ENCODE data around the gene TFAP2E. TPM values are rescaled to one million over a fixed set of nuclear protein-coding genes. Genes with fewer than 3 reads are reported as not detected.

Gene TFAP2E
- total and polyA plus RNA-seq, 4 donors = 0.07 to 0.21 (median 0.09) TPM

DNA sequence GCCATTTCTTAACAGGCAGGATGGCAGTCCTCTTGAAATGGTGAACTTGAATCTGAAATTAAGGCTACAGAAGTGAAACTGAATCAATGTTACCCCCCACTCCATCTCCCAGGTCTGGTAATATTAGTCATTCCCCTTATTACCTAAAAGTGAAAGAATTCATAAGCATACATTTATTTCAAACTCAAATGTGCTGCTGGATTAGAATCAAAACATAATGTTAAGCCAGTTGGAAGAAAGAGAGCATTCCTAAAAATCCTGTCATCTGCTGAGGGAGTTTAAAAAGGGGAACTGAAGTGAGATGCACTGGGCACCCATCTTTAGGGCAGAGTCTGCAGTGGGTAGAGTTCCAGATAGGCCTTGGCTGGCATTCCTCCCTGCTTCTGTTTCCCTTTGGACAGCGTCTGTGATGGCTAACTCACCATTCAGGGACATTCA is 33.3 kb upstream of the TFAP2E start:
- 39% methylated on average over 1 of the region's 1 CpG for WGBS
- no peak overlapping the region for H3K4me3 ChIP-seq (ENCODE audit: low read depth in 1 of 3, low read length in 3 of 3)
- H3K27ac ChIP-seq (ENCODE audit: low read depth in 1 of 2, low read length in 2 of 2) = no peak overlapping the region
- TF ChIP-seq TAF1 (conservative IDR thresholded peaks at IDR 0.05) (no peak), EGR1 (IDR thresholded peaks at IDR 0.05; ENCODE audit: low read depth in 2 of 2) (no peak), RXRA (IDR thresholded peaks at IDR 0.05) (no peak), FOXA1 (IDR thresholded peaks at IDR 0.05) (no peak), ATF3 (IDR thresholded peaks at IDR 0.05) (no peak), CTCF (IDR thresholded peaks at IDR 0.05; ENCODE audit: low read depth, low read length, missing input control) (no peak), YY1 (IDR thresholded peaks at IDR 0.05) (no peak), SP1 (IDR thresholded peaks at IDR 0.05) (no peak), HNF4G (IDR thresholded peaks at IDR 0.05) (no peak), ZBTB33 (IDR thresholded peaks at IDR 0.05) (no peak)
- TF ChIP-seq, protein P1, sequence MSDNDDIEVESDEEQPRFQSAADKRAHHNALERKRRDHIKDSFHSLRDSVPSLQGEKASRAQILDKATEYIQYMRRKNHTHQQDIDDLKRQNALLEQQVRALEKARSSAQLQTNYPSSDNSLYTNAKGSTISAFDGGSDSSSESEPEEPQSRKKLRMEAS (IDR thresholded peaks at IDR 0.05) = no peak
- peaks cover 0 to 14% (median 5%) of the 10 kb centered on the region in 4 donors for H3K4me1 ChIP-seq (ENCODE audit: control insufficient read depth in 4 of 4, insufficient read depth in 4 of 4, low read length in 3 of 4)
- H3K27me3 ChIP-seq (ENCODE audit: control insufficient read depth in 4 of 4, insufficient read depth in 4 of 4, low read length in 3 of 4) = no peaks in the 10 kb centered on the region
- DNase-seq (ENCODE audit: low spot score) = no peak
- no peak overlapping the region for H3K9ac ChIP-seq (ENCODE audit: low read depth in 1 of 2, low read length in 2 of 2)
- H3K9me3 ChIP-seq (ENCODE audit: control insufficient read depth in 4 of 4, low read length in 3 of 4) = no peaks in the 10 kb centered on the region
- H3K36me3 ChIP-seq (ENCODE audit: control insufficient read depth in 4 of 4, insufficient read depth in 3 of 4, low read depth in 1 of 4, low read length in 3 of 4) = peaks cover 0 to 4% (median 1%) of the 10 kb centered on the region in 4 donors

DNA sequence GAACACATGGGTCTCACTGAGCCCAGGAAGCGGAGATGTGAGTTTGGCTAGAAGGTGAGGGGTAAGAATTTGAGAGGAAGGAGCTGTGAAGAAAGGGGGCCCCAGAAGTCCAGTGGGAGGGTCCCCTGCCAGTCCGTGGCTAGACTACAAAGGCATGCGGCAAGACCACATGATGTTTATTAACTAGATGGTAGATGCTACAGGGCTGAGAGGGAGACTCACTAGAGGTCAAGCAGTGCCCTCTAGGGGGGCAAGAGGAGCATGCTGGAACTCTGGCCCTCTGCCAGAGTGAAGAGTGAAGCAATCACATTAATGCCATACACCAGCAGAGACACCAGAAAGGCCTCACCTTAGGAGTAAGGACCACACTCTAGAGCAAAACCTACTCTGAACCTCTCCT is 28.1 kb upstream of the TFAP2E start:
- Histone ChIP-seq H3K9ac (ENCODE audit: low read depth in 1 of 2, low read length in 2 of 2) (no peak overlapping the region), H3K4me1 (ENCODE audit: control insufficient read depth in 4 of 4, insufficient read depth in 4 of 4, low read length in 3 of 4) (peaks cover 0 to 10% (median 6%) of the 10 kb centered on the region in 4 donors), H3K27ac (ENCODE audit: low read depth in 1 of 2, low read length in 2 of 2) (no peak overlapping the region), H3K36me3 (ENCODE audit: control insufficient read depth in 4 of 4, insufficient read depth in 3 of 4, low read depth in 1 of 4, low read length in 3 of 4) (peaks cover 1 to 12% (median 5%) of the 10 kb centered on the region in 4 donors), H3K27me3 (ENCODE audit: control insufficient read depth in 4 of 4, insufficient read depth in 4 of 4, low read length in 3 of 4) (no peaks in the 10 kb centered on the region), H3K4me3 (ENCODE audit: low read depth in 1 of 3, low read length in 3 of 3) (no peak overlapping the region), H3K9me3 (ENCODE audit: control insufficient read depth in 4 of 4, low read length in 3 of 4) (no peaks in the 10 kb centered on the region)
- DNase-seq (ENCODE audit: low spot score) = peak; percentile 71
- TF ChIP-seq ATF3 (IDR thresholded peaks at IDR 0.05) = no peak
- no peak for TF ChIP-seq GABPA (IDR thresholded peaks at IDR 0.05 in 1 of 2, conservative IDR thresholded peaks at IDR 0.05 in 1 of 2)
- TF ChIP-seq RXRA (IDR thresholded peaks at IDR 0.05) = peak in 1 of 2 donors; percentile 39
- TF ChIP-seq YY1 (IDR thresholded peaks at IDR 0.05) = no peak
- TF ChIP-seq CTCF (IDR thresholded peaks at IDR 0.05; ENCODE audit: low read depth, low read length, missing input control) = peak; percentile 42
- peak; percentile 45 for TF ChIP-seq NR2F2 (IDR thresholded peaks at IDR 0.05)
- no peak for TF ChIP-seq JUND (IDR thresholded peaks at IDR 0.05)
- peak; percentile 76 for TF ChIP-seq RAD21 (IDR thresholded peaks at IDR 0.05)
- TF ChIP-seq FOXA2 (IDR thresholded peaks at IDR 0.05) = no peak
- peak; percentile 9 to 69 for TF ChIP-seq HNF4A (conservative IDR thresholded peaks at IDR 0.05)
- TF ChIP-seq ZBTB33 (IDR thresholded peaks at IDR 0.05) = no peak
- WGBS = 78% methylated on average over 3 of the region's 3 CpGs
